GM21447 (cell line): Measurements from ENCODE around the gene KLHL7.
"Not testable (repeated sequence)": the region's sequence is repeated elsewhere in the genome, so short reads cannot be mapped to it uniquely, and the experiment has no call there.

Experiments used
- ATAC-seq: cut with Tn5 transposase; IDR thresholded peaks from one replicate; pipeline ENCODE4 v1.9.1; 2021; ENCODE audit not compliant: unreplicated experiment

KLHL7 gene

GRCh38 chr7:23212395-23212794 lies 106.8 kb downstream of the KLHL7 start:
- ATAC-seq: no peak

- ATAC-seq: no peak
These were observed 107.3 kb downstream of the KLHL7 start for GRCh38 chr7:23212841-23213240.

GRCh38 chr7:23213755-23214154 lies 108.2 kb downstream of the KLHL7 start:
- no peak for ATAC-seq

GRCh38 chr7:23214423-23214822 lies 108.8 kb downstream of the KLHL7 start:
- ATAC-seq: no peak

GRCh38 chr7:23214938-23215337 lies 109.4 kb downstream of the KLHL7 start:
- ATAC-seq: no peak

- no peak for ATAC-seq
These were observed 110.4 kb downstream of the KLHL7 start for GRCh38 chr7:23216021-23216420.

- ATAC-seq: no peak
These were observed 112.6 kb downstream of the KLHL7 start for GRCh38 chr7:23218196-23218595.

- no peak for ATAC-seq
These were observed 115.2 kb downstream of the KLHL7 start for GRCh38 chr7:23220690-23221305.

- ATAC-seq: no peak
These were observed 117.0 kb downstream of the KLHL7 start for GRCh38 chr7:23222439-23223030.

- not testable (repeated sequence) for ATAC-seq
These were observed 118.8 kb downstream of the KLHL7 start for GRCh38 chr7:23224364-23224763.

GRCh38 chr7:23226844-23227450 lies 121.4 kb downstream of the KLHL7 start:
- no peak for ATAC-seq
